ENCODE measurements around the gene SS18. TPM values are rescaled to one million over a fixed set of nuclear protein-coding genes. Genes with fewer than 3 reads are reported as not detected.

The SS18 gene
- total and polyA plus RNA-seq, 2 donors (not counting 1 experiment from before 2014, with no cell fraction given), result 62.4 to 114 TPM

- Histone ChIP-seq H3K27ac (ENCODE audit: low read length in 2 of 2) (no peak overlapping the region), H3K9ac (ENCODE audit: low read length) (no peak overlapping the region), H3K4me1 (ENCODE audit: control insufficient read depth in 2 of 2, insufficient read depth in 2 of 2, low read length in 2 of 2) (no peaks in the 10 kb centered on the region), H3K27me3 (replicated peaks in 1 of 4; ENCODE audit: control extremely low read depth in 1 of 4, control insufficient read depth in 3 of 4, insufficient read depth in 4 of 4, low read length in 3 of 4) (no peaks in the 10 kb centered on the region), H3K79me2 (ENCODE audit: control insufficient read depth, insufficient read depth, low read length) (no peaks in the 10 kb centered on the region), H3K9me3 (ENCODE audit: control extremely low read depth in 1 of 3, control insufficient read depth in 2 of 3, insufficient read depth in 1 of 3, low read length in 2 of 3) (no peaks in the 10 kb centered on the region), H3K36me3 (replicated peaks in 1 of 2; ENCODE audit: control extremely low read depth in 1 of 2, control insufficient read depth in 1 of 2, extremely low read depth in 1 of 2, insufficient read depth in 2 of 2, low read length in 1 of 2) (no peaks in the 10 kb centered on the region), H3K4me3 (ENCODE audit: control extremely low read depth in 1 of 5, extremely low read depth in 1 of 5, insufficient read depth in 1 of 5, low read depth in 2 of 5, low read length in 4 of 5) (no peak overlapping the region), H3K4me2 (replicated peaks; ENCODE audit: low read depth, low read length, poor library complexity, severe bottlenecking) (no peak overlapping the region), H2AFZ (ENCODE audit: insufficient read depth, low read depth, low read length, poor library complexity, severe bottlenecking) (no peak overlapping the region), H4K20me1 (ENCODE audit: control insufficient read depth, insufficient read depth, low read length, poor library complexity, severe bottlenecking) (no peaks in the 10 kb centered on the region)
- Mint-ChIP-seq H3K4me1 (no peaks in the 10 kb centered on the region), H3K27me3 (no peaks in the 10 kb centered on the region), H3K4me3 (no peak overlapping the region), H3K27ac (no peak overlapping the region), H3K9me3 (ENCODE audit: insufficient read depth) (peaks cover 6% of the 10 kb centered on the region)
- no peak for TF ChIP-seq CTCF (IDR thresholded peaks at IDR 0.05)
- TF ChIP-seq EZH2 (IDR thresholded peaks at IDR 0.05; ENCODE audit: borderline replicate concordance, insufficient read depth, low read depth, low read length, poor library complexity, severe bottlenecking), result no peak
- ATAC-seq (ENCODE audit: low read depth), result no peak
- ChIA-PET POLR2A (no interaction called here), CTCF (no interaction called here)
- intact Hi-C loops (cut with micrococcal nuclease), result no loop called here
- 90% methylated on average over 1 of the region's 2 CpGs for WGBS (ENCODE audit: insufficient coverage)
- DNase-seq, result no peak
These were observed 87.1 kb downstream of the SS18 start for GRCh38 chr18:26003356-26003755.

GRCh38 chr18:26002375-26002910 lies 88.0 kb downstream of the SS18 start:
- TF ChIP-seq CTCF (IDR thresholded peaks at IDR 0.05), result no peak
- TF ChIP-seq EZH2 (IDR thresholded peaks at IDR 0.05; ENCODE audit: borderline replicate concordance, insufficient read depth, low read depth, low read length, poor library complexity, severe bottlenecking), result no peak
- Mint-ChIP-seq H3K4me1 (no peaks in the 10 kb centered on the region), H3K9me3 (ENCODE audit: insufficient read depth) (peaks cover 6% of the 10 kb centered on the region), H3K4me3 (no peak overlapping the region), H3K27ac (no peak overlapping the region), H3K27me3 (no peaks in the 10 kb centered on the region)
- Histone ChIP-seq H3K36me3 (replicated peaks in 1 of 2; ENCODE audit: control extremely low read depth in 1 of 2, control insufficient read depth in 1 of 2, extremely low read depth in 1 of 2, insufficient read depth in 2 of 2, low read length in 1 of 2) (no peaks in the 10 kb centered on the region), H2AFZ (ENCODE audit: insufficient read depth, low read depth, low read length, poor library complexity, severe bottlenecking) (no peak overlapping the region), H3K4me1 (ENCODE audit: control insufficient read depth in 2 of 2, insufficient read depth in 2 of 2, low read length in 2 of 2) (no peaks in the 10 kb centered on the region), H3K27ac (ENCODE audit: low read length in 2 of 2) (no peak overlapping the region), H3K4me2 (replicated peaks; ENCODE audit: low read depth, low read length, poor library complexity, severe bottlenecking) (no peak overlapping the region), H3K9me3 (ENCODE audit: control extremely low read depth in 1 of 3, control insufficient read depth in 2 of 3, insufficient read depth in 1 of 3, low read length in 2 of 3) (peaks cover 0 to 3% (median 0%) of the 10 kb centered on the region in 3 donors), H4K20me1 (ENCODE audit: control insufficient read depth, insufficient read depth, low read length, poor library complexity, severe bottlenecking) (no peaks in the 10 kb centered on the region), H3K9ac (ENCODE audit: low read length) (no peak overlapping the region), H3K79me2 (ENCODE audit: control insufficient read depth, insufficient read depth, low read length) (no peaks in the 10 kb centered on the region), H3K27me3 (replicated peaks in 1 of 4; ENCODE audit: control extremely low read depth in 1 of 4, control insufficient read depth in 3 of 4, insufficient read depth in 4 of 4, low read length in 3 of 4) (no peaks in the 10 kb centered on the region), H3K4me3 (ENCODE audit: control extremely low read depth in 1 of 5, extremely low read depth in 1 of 5, insufficient read depth in 1 of 5, low read depth in 2 of 5, low read length in 4 of 5) (no peak overlapping the region)
- WGBS (ENCODE audit: insufficient coverage), result no CpG with 5 or more reads among the region's 1 CpG
- ChIA-PET CTCF (no interaction called here), POLR2A (no interaction called here)
- DNase-seq (no peak), ATAC-seq (ENCODE audit: low read depth) (no peak)
- intact Hi-C loops (cut with micrococcal nuclease), result no loop called here

All from B cell (primary cell).